Neural progenitor cell (in vitro differentiated cells): ENCODE data around the gene BEND4.

Experiments
- CTCF ChIP-seq: fragments of 200-600 bp; sonication (generic); IDR thresholded peaks from 2 replicates; pipeline ENCODE4 v1.5.1; 2017; ENCODE audit warnings: antibody characterized with exemption, mild to moderate bottlenecking
- EZH2 ChIP-seq: fragments of 200-600 bp; sonication (generic); IDR thresholded peaks from 2 replicates; pipeline ENCODE4 v1.6.1; 2017; ENCODE audit warnings: antibody characterized with exemption, mild to moderate bottlenecking, moderate library complexity

GRCh38 chr4:42167709-42168108 is 15.3 kb upstream of the BEND4 start:
- TF ChIP-seq CTCF = no peak
- TF ChIP-seq EZH2 = no peak
